Vagina (tissue), 2 donors: ENCODE measurements around the gene NLRC3.

Experiments used
- CTCF ChIP-seq, 3 experiments: fragments of 450-650 bp in 2 of 3; fragments of 200-600 bp in 1 of 3; sonication (generic) in 1 of 3; IDR thresholded peaks; one replicate each; pipeline ENCODE4 v1.5.1; 2017 to 2019; ENCODE audit warnings: antibody characterized with exemption in 3 of 3, mild to moderate bottlenecking in 2 of 3, moderate library complexity in 2 of 3
- POLR2A ChIP-seq, 2 donors: fragments of 450-650 bp; IDR thresholded peaks; one replicate each; pipeline ENCODE4 v1.6.1; 2017; ENCODE audit warnings: antibody characterized with exemption in 2 of 2, mild to moderate bottlenecking in 2 of 2, moderate library complexity in 2 of 2

- TF ChIP-seq POLR2A (IDR thresholded peaks at IDR 0.05) = no peak
- no peak for TF ChIP-seq CTCF (IDR thresholded peaks at IDR 0.05)
Measured at GRCh38 chr16:3595521-3596021, 18.4 kb upstream of the NLRC3 start.
